Osteoblast (primary cell): ENCODE results near the gene TBC1D8. TPM values are rescaled to one million over a fixed set of nuclear protein-coding genes. Genes with fewer than 3 reads are reported as not detected.

Experiments used
- DNase-seq: peaks from one replicate; pipeline ENCODE4 v3.0.0; 2011; ENCODE audit warnings: low spot score, mixed read lengths; ENCODE audit not compliant: insufficient read length; ENCODE audit errors: missing footprints
- H2AFZ ChIP-seq: 2 replicates; pipeline ENCODE4 v1.6.0; 2011; ENCODE audit warnings: mild to moderate bottlenecking, low read length
- H3K27ac ChIP-seq: 2 replicates; pipeline ENCODE4 v1.5.1; 2011; ENCODE audit warnings: mild to moderate bottlenecking, low read depth, low read length, moderate library complexity
- H3K27me3 ChIP-seq: 2 replicates; pipeline ENCODE4 v1.6.0; 2012; ENCODE audit warnings: mild to moderate bottlenecking, control low read depth, inconsistent platforms, low read length, moderate library complexity; ENCODE audit not compliant: insufficient read depth
- H3K36me3 ChIP-seq: 2 replicates; pipeline ENCODE4 v1.5.1; 2011; ENCODE audit warnings: mild to moderate bottlenecking, low read length, control low read depth, moderate library complexity; ENCODE audit not compliant: insufficient read depth
- H3K4me1 ChIP-seq: 2 replicates; pipeline ENCODE4 v1.5.1; 2011; ENCODE audit warnings: mild to moderate bottlenecking, low read length, control low read depth, moderate library complexity; ENCODE audit not compliant: insufficient read depth
- H3K4me2 ChIP-seq: 2 replicates; pipeline ENCODE4 v1.6.0; 2011; ENCODE audit warnings: mild to moderate bottlenecking, low read length; ENCODE audit not compliant: insufficient read depth
- H3K4me3 ChIP-seq: fragments of 200-600 bp; sonication (generic); 3 replicates; pipeline ENCODE4 v1.5.1; 2012; ENCODE audit warnings: mild to moderate bottlenecking, low read length, inconsistent platforms; ENCODE audit not compliant: insufficient read depth
- H3K79me2 ChIP-seq: 2 replicates; pipeline ENCODE4 v1.6.0; 2012; ENCODE audit warnings: mild to moderate bottlenecking, low read length, control low read depth, inconsistent platforms; ENCODE audit not compliant: insufficient read depth
- H3K9me3 ChIP-seq: 2 replicates; pipeline ENCODE4 v1.5.1; 2011; ENCODE audit warnings: low read depth, low read length, control low read depth
- H4K20me1 ChIP-seq: 2 replicates; pipeline ENCODE4 v1.6.0; 2012; ENCODE audit warnings: mild to moderate bottlenecking, low read length, control low read depth; ENCODE audit not compliant: insufficient read depth
- total RNA-seq: library from RNA; depleted of rRNA; stranded (reverse); fragments of >200 nt; gene quantifications from 2 replicates; pipeline ENCODE4 v1.2.3, GENCODE V29; 2012
- TF ChIP-seq, protein P1 (sequence below): IDR thresholded peaks from 2 replicates; pipeline ENCODE4 v1.5.1; 2011; ENCODE audit warnings: mild to moderate bottlenecking, low read depth, low read length, moderate library complexity; ENCODE audit errors: extremely low read depth

TBC1D8 gene
- total RNA-seq, 1 donor: 13.4 TPM

DNA sequence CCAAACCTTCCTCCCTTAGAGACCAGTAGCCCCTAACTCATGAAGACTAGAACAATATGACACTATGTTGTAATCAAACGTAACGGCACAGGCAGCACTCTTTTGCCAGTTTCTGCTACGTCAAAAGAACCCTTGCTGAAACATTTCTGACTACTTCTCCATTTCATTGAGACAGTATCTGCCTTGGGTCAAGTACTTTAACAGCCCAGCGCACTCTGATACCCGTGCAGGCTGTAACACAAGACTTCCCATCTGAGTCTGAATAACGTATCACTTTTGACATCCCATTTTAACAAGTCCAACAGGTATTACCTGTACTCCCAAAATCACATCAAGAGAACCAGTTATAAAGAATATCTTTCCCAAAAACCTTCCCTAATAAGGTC lies 38.4 kb downstream of the TBC1D8 start:
- Histone ChIP-seq H3K4me1 (peaks cover 12% of the 10 kb centered on the region), H3K9me3 (no peaks in the 10 kb centered on the region), H4K20me1 (no peaks in the 10 kb centered on the region), H3K79me2 (no peaks in the 10 kb centered on the region), H3K27ac (no peak overlapping the region), H2AFZ (no peak overlapping the region), H3K36me3 (no peaks in the 10 kb centered on the region), H3K4me2 (no peak overlapping the region), H3K4me3 (no peak overlapping the region), H3K27me3 (peaks cover 11% of the 10 kb centered on the region)
- DNase-seq: no peak
- TF ChIP-seq, protein P1, sequence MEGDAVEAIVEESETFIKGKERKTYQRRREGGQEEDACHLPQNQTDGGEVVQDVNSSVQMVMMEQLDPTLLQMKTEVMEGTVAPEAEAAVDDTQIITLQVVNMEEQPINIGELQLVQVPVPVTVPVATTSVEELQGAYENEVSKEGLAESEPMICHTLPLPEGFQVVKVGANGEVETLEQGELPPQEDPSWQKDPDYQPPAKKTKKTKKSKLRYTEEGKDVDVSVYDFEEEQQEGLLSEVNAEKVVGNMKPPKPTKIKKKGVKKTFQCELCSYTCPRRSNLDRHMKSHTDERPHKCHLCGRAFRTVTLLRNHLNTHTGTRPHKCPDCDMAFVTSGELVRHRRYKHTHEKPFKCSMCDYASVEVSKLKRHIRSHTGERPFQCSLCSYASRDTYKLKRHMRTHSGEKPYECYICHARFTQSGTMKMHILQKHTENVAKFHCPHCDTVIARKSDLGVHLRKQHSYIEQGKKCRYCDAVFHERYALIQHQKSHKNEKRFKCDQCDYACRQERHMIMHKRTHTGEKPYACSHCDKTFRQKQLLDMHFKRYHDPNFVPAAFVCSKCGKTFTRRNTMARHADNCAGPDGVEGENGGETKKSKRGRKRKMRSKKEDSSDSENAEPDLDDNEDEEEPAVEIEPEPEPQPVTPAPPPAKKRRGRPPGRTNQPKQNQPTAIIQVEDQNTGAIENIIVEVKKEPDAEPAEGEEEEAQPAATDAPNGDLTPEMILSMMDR: no peak

DNA sequence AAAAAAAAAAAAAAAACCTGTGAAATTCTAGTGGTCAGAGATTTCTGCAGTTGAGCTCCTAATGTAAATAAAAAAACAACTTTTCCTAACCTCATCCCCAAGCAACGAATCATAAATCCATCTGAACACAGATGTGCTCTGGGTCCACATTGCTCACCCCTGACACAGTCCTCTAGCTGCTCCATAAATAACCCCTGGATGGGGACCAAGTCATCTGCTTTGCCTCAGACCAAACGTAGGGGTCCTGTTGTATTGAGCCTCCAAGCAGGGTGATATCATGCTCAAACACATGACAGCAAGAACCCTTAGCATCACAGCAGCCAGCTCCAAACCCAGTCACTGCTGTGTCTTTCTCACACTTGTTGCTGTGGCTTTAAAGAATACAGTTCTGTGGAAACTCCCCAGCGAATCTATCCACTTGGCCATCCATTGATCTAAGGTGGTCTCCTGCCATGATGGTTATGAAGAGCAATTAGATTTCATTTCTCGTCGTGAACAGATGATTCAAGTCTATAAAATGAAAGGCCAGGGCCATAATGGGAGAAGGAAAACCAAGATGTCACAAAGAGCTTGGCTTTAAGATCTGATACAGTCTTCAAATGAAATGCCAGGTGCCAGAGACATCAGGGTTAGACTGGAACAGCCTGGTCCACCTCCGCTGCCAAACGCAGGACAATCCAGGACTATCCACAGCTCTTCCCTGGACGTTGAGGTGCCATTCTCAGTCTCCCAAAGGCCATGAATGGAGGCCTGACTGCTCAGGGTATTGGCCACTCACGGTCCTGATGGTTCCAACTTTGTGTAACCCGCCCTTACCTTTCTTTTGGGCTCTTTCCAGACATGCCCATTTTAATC lies 39.0 kb downstream of the TBC1D8 start:
- no peaks in the 10 kb centered on the region for H4K20me1 ChIP-seq
- peaks cover 12% of the 10 kb centered on the region for H3K4me1 ChIP-seq
- H3K36me3 ChIP-seq: no peaks in the 10 kb centered on the region
- TF ChIP-seq, protein P1: no peak
- H3K9me3 ChIP-seq: no peaks in the 10 kb centered on the region
- H3K27ac ChIP-seq: no peak overlapping the region
- H3K4me2 ChIP-seq: no peak overlapping the region
- DNase-seq: no peak
- no peak overlapping the region for H3K4me3 ChIP-seq
- H2AFZ ChIP-seq: no peak overlapping the region
- peaks cover 11% of the 10 kb centered on the region for H3K27me3 ChIP-seq
- no peaks in the 10 kb centered on the region for H3K79me2 ChIP-seq

DNA sequence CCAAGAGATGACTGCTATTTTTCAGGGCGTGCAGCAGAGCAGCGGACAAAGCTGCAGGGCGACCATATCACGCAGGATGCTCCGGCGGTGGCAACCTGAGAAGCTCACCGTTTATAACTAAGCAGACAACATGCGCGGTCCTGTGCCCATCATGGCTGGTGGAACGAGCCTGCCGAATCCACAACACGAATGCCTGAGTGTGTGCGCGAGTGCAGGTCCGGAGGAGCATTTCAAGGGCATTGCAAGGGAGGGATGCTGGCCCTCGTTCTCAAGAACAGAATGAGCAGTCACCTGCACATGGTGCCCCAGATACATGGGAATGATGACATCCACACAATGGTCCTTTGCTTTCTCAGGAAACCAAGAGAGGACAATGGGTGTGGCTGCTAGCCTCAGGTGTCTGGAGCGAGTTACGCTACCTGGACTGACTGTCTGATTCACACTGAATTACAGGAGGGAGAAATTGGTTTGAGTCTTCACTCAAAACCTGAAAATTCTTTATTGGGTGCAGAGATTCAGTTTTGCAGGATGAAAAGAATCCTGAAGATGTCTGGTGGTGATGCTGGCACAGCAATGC lies 39.8 kb downstream of the TBC1D8 start:
- H3K4me1 ChIP-seq: peaks cover 12% of the 10 kb centered on the region
- H3K27me3 ChIP-seq: peaks cover 12% of the 10 kb centered on the region
- no peak overlapping the region for H3K27ac ChIP-seq
- no peak overlapping the region for H3K4me2 ChIP-seq
- TF ChIP-seq, protein P1: no peak
- H3K79me2 ChIP-seq: no peaks in the 10 kb centered on the region
- no peak overlapping the region for H2AFZ ChIP-seq
- no peak overlapping the region for H3K4me3 ChIP-seq
- no peak for DNase-seq
- H3K9me3 ChIP-seq: no peaks in the 10 kb centered on the region
- H4K20me1 ChIP-seq: no peaks in the 10 kb centered on the region
- H3K36me3 ChIP-seq: no peaks in the 10 kb centered on the region

DNA sequence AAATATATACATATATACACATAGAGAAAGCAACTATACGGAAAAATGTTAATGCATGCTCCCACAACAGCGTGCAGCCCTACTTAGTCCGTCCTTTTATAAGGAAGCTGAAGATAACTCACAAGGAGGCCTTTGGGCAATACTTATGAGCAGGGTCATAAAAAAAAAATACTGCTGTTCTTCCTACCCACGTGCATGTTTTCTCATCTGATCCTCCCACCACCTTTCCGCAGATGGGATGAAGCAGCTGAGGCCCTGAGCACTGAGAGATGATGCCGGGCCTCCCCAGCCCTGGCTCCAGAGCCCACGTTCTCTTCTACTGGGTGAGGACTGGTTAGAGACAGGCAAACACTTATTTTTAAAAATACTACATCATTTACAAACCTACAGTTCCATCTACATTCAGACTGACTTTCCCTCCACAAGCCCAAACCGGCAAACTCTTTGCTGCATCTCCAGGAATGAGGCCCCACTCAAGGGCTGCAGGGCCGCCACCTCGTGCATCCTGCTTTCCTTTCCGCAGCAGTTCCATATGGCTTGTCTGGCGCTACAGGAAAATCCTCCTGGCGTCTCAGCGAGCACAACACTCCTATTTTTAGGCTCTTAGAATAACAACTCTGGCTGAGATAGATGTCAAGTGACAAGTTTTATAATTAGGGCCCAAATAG lies 41.6 kb downstream of the TBC1D8 start:
- no peak overlapping the region for H2AFZ ChIP-seq
- H3K27ac ChIP-seq: no peak overlapping the region
- H3K4me2 ChIP-seq: no peak overlapping the region
- peaks cover 14% of the 10 kb centered on the region for H3K27me3 ChIP-seq
- H3K9me3 ChIP-seq: no peaks in the 10 kb centered on the region
- TF ChIP-seq, protein P1: no peak
- H3K79me2 ChIP-seq: no peaks in the 10 kb centered on the region
- H3K4me1 ChIP-seq: peaks cover 12% of the 10 kb centered on the region
- no peaks in the 10 kb centered on the region for H4K20me1 ChIP-seq
- DNase-seq: no peak
- H3K36me3 ChIP-seq: no peaks in the 10 kb centered on the region
- no peak overlapping the region for H3K4me3 ChIP-seq
